Endodermal cell (in vitro differentiated cells): Measurements from ENCODE around the gene MYD88. TPM values are rescaled to one million over a fixed set of nuclear protein-coding genes. Genes with fewer than 3 reads are reported as not detected.

ENCODE experiments used
- DNase-seq: peaks from one replicate; pipeline ENCODE4 v3.0.0-alpha.2; 2017
- H3K27ac ChIP-seq: 2 replicates; pipeline ENCODE4 v1.5.1; 2013; ENCODE audit warnings: mild to moderate bottlenecking, low read depth, low read length, moderate library complexity
- H3K27me3 ChIP-seq: 2 replicates; pipeline ENCODE4 v1.6.1; 2013; ENCODE audit warnings: mild to moderate bottlenecking, low read length, moderate library complexity; ENCODE audit not compliant: insufficient read depth, control insufficient read depth, poor library complexity, severe bottlenecking
- H3K36me3 ChIP-seq: 2 replicates; pipeline ENCODE4 v1.7.0; 2013; ENCODE audit warnings: mild to moderate bottlenecking, low read length, moderate library complexity; ENCODE audit not compliant: control insufficient read depth, insufficient read depth
- H3K4me1 ChIP-seq: one replicate; pipeline ENCODE4 v1.7.0; 2013; ENCODE audit warnings: low read length; ENCODE audit not compliant: control insufficient read depth, insufficient read depth
- H3K4me3 ChIP-seq: 2 replicates; pipeline ENCODE4 v1.5.1; 2013; ENCODE audit warnings: mild to moderate bottlenecking, low read length, moderate library complexity
- H3K9ac ChIP-seq: 2 replicates; pipeline ENCODE4 v1.6.1; 2013; ENCODE audit warnings: mild to moderate bottlenecking, low read length, moderate library complexity; ENCODE audit not compliant: poor library complexity, severe bottlenecking; ENCODE audit errors: extremely low read depth
- H3K9me3 ChIP-seq: 2 replicates; pipeline ENCODE4 v1.6.1; 2013; ENCODE audit warnings: mild to moderate bottlenecking, low read length, moderate library complexity; ENCODE audit not compliant: control insufficient read depth
- H3K27ac Mint-ChIP-seq: 2 replicates; pipeline ENCODE4 v1.8.0; 2020; ENCODE audit warnings: mixed read lengths
- H3K27me3 Mint-ChIP-seq: 2 replicates; pipeline ENCODE4 v1.8.0; 2021; ENCODE audit warnings: mild to moderate bottlenecking, mixed read lengths; ENCODE audit not compliant: insufficient read depth
- H3K36me3 Mint-ChIP-seq: 2 replicates; pipeline ENCODE4 v1.8.0; 2020; ENCODE audit warnings: low read depth, mixed read lengths
- H3K4me1 Mint-ChIP-seq: 2 replicates; pipeline ENCODE4 v1.8.0; 2020; ENCODE audit warnings: mixed read lengths
- H3K4me3 Mint-ChIP-seq: 2 replicates; pipeline ENCODE4 v1.8.0; 2020; ENCODE audit warnings: mild to moderate bottlenecking, moderate library complexity, mixed read lengths
- H3K9me3 Mint-ChIP-seq: 2 replicates; pipeline ENCODE4 v1.8.0; 2020; ENCODE audit warnings: mild to moderate bottlenecking, mixed read lengths
- WGBS, 2 experiments: methylation state at CpG; one replicate each; pipeline versions ENCODE4 v1.1.5 to v1.1.7; 2013; ENCODE audit warnings: missing lambda C conversion rate in 2 of 2, mixed read lengths in 1 of 2; ENCODE audit not compliant: insufficient coverage in 1 of 2, insufficient read length in 1 of 2; 5-methylcytosine and 5-hydroxymethylcytosine counted together
- total RNA-seq, 2 donors: library from RNA; stranded (reverse); fragmentation: NEBNext Ultra II Directional in 1 of 2; extraction: Animal tissue kit (Norgen Biotek cat#: 25700) in 1 of 2; gene quantifications; 2 replicates in 1 of 2; 3 replicates in 1 of 2; pipeline ENCODE4 v1.2.1, GENCODE V29; 2021
- TF ChIP-seq, protein P1 (sequence below): fragments of 200-600 bp; sonication (generic); conservative IDR thresholded peaks from 2 replicates; pipeline ENCODE4 v1.5.0; 2021; ENCODE audit warnings: antibody characterized with exemption, mild to moderate bottlenecking

Gene MYD88
- total RNA-seq, 2 donors from 2014 or later = 16.2 to 18.8 TPM

DNA sequence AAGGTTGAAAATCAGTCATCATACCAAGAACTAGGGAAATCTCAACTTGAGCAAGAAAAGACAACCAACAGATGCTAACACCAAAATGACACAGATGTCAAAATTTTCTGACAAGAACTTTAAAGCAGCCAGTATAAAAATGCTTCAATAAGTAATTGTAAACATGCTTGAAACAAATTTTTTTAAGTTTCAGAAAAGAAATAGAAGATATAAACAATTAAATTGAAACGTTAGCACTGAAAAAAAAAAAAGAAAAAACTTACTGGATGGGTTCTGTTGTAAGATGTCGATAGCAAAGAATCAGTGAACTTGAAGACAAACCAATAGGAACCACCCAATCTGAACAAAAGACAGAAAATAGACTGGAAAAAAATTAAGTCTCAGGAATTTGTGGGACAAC lies 8.0 kb downstream of the MYD88 start:
- Histone ChIP-seq H3K4me1 (no peaks in the 10 kb centered on the region), H3K4me3 (no peak overlapping the region), H3K9ac (no peak overlapping the region), H3K36me3 (peaks cover under 1% of the 10 kb centered on the region), H3K27me3 (no peaks in the 10 kb centered on the region), H3K27ac (no peak overlapping the region), H3K9me3 (peaks cover 16% of the 10 kb centered on the region)
- TF ChIP-seq, protein P1, sequence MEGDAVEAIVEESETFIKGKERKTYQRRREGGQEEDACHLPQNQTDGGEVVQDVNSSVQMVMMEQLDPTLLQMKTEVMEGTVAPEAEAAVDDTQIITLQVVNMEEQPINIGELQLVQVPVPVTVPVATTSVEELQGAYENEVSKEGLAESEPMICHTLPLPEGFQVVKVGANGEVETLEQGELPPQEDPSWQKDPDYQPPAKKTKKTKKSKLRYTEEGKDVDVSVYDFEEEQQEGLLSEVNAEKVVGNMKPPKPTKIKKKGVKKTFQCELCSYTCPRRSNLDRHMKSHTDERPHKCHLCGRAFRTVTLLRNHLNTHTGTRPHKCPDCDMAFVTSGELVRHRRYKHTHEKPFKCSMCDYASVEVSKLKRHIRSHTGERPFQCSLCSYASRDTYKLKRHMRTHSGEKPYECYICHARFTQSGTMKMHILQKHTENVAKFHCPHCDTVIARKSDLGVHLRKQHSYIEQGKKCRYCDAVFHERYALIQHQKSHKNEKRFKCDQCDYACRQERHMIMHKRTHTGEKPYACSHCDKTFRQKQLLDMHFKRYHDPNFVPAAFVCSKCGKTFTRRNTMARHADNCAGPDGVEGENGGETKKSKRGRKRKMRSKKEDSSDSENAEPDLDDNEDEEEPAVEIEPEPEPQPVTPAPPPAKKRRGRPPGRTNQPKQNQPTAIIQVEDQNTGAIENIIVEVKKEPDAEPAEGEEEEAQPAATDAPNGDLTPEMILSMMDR = no peak
- DNase-seq = no peak
- Mint-ChIP-seq H3K27ac (no peak overlapping the region), H3K36me3 (peaks cover 6% of the 10 kb centered on the region), H3K4me3 (no peak overlapping the region), H3K27me3 (peaks cover 4% of the 10 kb centered on the region), H3K4me1 (no peaks in the 10 kb centered on the region), H3K9me3 (peaks cover 6% of the 10 kb centered on the region)
- 91 to 100% methylated on average over 1 to 2 of the region's 2 CpGs for WGBS, 2 experiments

GRCh38 chr3:38147421-38147820 lies 9.0 kb downstream of the MYD88 start:
- H3K27ac ChIP-seq = no peak overlapping the region

GRCh38 chr3:38148311-38148882 lies 9.9 kb downstream of the MYD88 start:
- H3K9me3 Mint-ChIP-seq = peaks cover 6% of the 10 kb centered on the region
- no peaks in the 10 kb centered on the region for H3K36me3 ChIP-seq
- H3K27me3 Mint-ChIP-seq = peaks cover 4% of the 10 kb centered on the region
- no peaks in the 10 kb centered on the region for H3K4me1 Mint-ChIP-seq
- TF ChIP-seq, protein P1 = no peak
- no peaks in the 10 kb centered on the region for H3K36me3 Mint-ChIP-seq
- no peak overlapping the region for H3K4me3 Mint-ChIP-seq
- no peak overlapping the region for H3K9ac ChIP-seq
- H3K27ac Mint-ChIP-seq = no peak overlapping the region
- peaks cover 16% of the 10 kb centered on the region for H3K9me3 ChIP-seq
- no peak for DNase-seq
- H3K27me3 ChIP-seq = no peaks in the 10 kb centered on the region
- no peaks in the 10 kb centered on the region for H3K4me1 ChIP-seq
- no peak overlapping the region for H3K27ac ChIP-seq
- no peak overlapping the region for H3K4me3 ChIP-seq
- WGBS, 2 experiments = 93 to 95% methylated on average over 5 of the region's 5 CpGs

More at GRCh38 chr3:38147421-38147820, 9.0 kb downstream of the MYD88 start:
- Histone ChIP-seq H3K36me3 (no peaks in the 10 kb centered on the region), H3K4me1 (no peaks in the 10 kb centered on the region), H3K4me3 (no peak overlapping the region), H3K27me3 (no peaks in the 10 kb centered on the region), H3K9ac (no peak overlapping the region), H3K9me3 (peaks cover 16% of the 10 kb centered on the region)
- TF ChIP-seq, protein P1 = no peak
- Mint-ChIP-seq H3K4me1 (no peaks in the 10 kb centered on the region), H3K4me3 (no peak overlapping the region), H3K27me3 (peaks cover 4% of the 10 kb centered on the region), H3K27ac (no peak overlapping the region), H3K9me3 (peaks cover 6% of the 10 kb centered on the region), H3K36me3 (no peaks in the 10 kb centered on the region)
- no peak for DNase-seq
- 93 to 100% methylated on average over 3 of the region's 3 CpGs for WGBS, 2 experiments
